Neutrophil (primary cell): ENCODE data around the gene LGR6.

Experiments used
- H3K27ac ChIP-seq: fragments of 200-600 bp; sonication (generic); 2 replicates; pipeline ENCODE4 v1.5.1; 2016; ENCODE audit warnings: mild to moderate bottlenecking, moderate library complexity
- H3K27me3 ChIP-seq: fragments of 200-600 bp; sonication (generic); 2 replicates; pipeline ENCODE4 v1.6.0; 2016; ENCODE audit warnings: mild to moderate bottlenecking
- H3K36me3 ChIP-seq: fragments of 200-600 bp; sonication (generic); 2 replicates; pipeline ENCODE4 v1.5.1; 2017
- H3K4me1 ChIP-seq, 2 experiments: fragments of 200-600 bp in 1 of 2; sonication (generic) in 1 of 2; 1 replicate in 1 of 2; 2 replicates in 1 of 2; pipeline versions ENCODE4 v1.5.1 to v1.6.1; 2013 to 2016; ENCODE audit warnings: low read depth in 1 of 2, low read length in 1 of 2, mild to moderate bottlenecking in 1 of 2, moderate library complexity in 1 of 2; ENCODE audit not compliant: control insufficient read depth in 1 of 2, insufficient read depth in 1 of 2
- H3K4me3 ChIP-seq, 2 experiments: fragments of 200-600 bp in 1 of 2; sonication (generic) in 1 of 2; 1 replicate in 1 of 2; 2 replicates in 1 of 2; pipeline ENCODE4 v1.5.1; 2013 to 2016; ENCODE audit warnings: low read depth in 1 of 2, low read length in 1 of 2, mild to moderate bottlenecking in 1 of 2, moderate library complexity in 1 of 2
- H3K9me3 ChIP-seq: fragments of 200-600 bp; sonication (generic); 2 replicates; pipeline ENCODE4 v1.5.1; 2016
- TF ChIP-seq, protein P1 (sequence below): fragments of 200-600 bp; sonication (generic); IDR thresholded peaks from 2 replicates; pipeline ENCODE4 v1.5.1; 2016; ENCODE audit warnings: antibody characterized with exemption

LGR6 gene

GRCh38 chr1:202184750-202185460 lies 8.7 kb upstream of the LGR6 start:
- Histone ChIP-seq H3K9me3 (no peaks in the 10 kb centered on the region), H3K36me3 (no peaks in the 10 kb centered on the region), H3K27me3 (peaks cover 13% of the 10 kb centered on the region), H3K4me3 (no peak overlapping the region), H3K4me1 (no peaks in the 10 kb centered on the region), H3K27ac (no peak overlapping the region)
- TF ChIP-seq, protein P1, sequence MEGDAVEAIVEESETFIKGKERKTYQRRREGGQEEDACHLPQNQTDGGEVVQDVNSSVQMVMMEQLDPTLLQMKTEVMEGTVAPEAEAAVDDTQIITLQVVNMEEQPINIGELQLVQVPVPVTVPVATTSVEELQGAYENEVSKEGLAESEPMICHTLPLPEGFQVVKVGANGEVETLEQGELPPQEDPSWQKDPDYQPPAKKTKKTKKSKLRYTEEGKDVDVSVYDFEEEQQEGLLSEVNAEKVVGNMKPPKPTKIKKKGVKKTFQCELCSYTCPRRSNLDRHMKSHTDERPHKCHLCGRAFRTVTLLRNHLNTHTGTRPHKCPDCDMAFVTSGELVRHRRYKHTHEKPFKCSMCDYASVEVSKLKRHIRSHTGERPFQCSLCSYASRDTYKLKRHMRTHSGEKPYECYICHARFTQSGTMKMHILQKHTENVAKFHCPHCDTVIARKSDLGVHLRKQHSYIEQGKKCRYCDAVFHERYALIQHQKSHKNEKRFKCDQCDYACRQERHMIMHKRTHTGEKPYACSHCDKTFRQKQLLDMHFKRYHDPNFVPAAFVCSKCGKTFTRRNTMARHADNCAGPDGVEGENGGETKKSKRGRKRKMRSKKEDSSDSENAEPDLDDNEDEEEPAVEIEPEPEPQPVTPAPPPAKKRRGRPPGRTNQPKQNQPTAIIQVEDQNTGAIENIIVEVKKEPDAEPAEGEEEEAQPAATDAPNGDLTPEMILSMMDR: peak; percentile 74

- Histone ChIP-seq H3K9me3 (no peaks in the 10 kb centered on the region), H3K27me3 (peaks cover 13% of the 10 kb centered on the region), H3K36me3 (no peaks in the 10 kb centered on the region), H3K4me1 (no peaks in the 10 kb centered on the region), H3K27ac (no peak overlapping the region), H3K4me3 (no peak overlapping the region)
- TF ChIP-seq, protein P1: no peak
These were observed 7.3 kb upstream of the LGR6 start for GRCh38 chr1:202186327-202186726.

DNA sequence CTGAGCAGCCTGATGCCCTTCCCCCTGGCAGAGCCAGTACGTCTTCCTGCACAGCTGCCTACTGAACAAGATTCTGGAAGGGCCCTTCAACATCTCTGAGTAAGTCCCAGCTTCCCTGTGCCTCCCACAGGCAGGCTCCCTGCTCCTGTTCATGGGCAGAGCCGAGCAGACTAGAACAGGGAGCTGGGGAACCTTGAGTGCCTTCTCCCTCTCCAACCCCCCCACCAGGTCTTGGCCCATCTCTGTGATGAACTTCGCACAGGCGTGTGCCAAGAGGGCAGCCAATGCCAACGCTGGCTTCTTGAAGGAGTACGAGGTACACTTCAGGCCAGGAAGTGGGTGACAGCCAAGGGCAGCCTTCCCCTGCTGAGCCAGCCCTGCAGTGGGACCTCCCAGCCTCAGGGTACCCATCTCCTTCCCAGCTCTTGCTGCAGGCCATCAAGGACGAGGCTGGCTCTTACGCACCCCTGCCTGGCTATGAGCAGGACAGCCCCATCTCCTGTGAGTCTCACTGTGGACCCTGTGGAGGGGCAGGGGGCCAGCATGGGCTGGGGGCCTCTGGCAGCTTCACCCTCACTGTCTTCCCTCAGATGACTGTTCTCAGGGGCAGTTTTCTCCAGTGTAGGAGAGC lies 6.4 kb upstream of the LGR6 start:
- no peak overlapping the region for H3K4me3 ChIP-seq
- H3K27me3 ChIP-seq: peaks cover 13% of the 10 kb centered on the region
- no peaks in the 10 kb centered on the region for H3K9me3 ChIP-seq
- TF ChIP-seq, protein P1: no peak
- no peak overlapping the region for H3K27ac ChIP-seq
- H3K36me3 ChIP-seq: no peaks in the 10 kb centered on the region
- H3K4me1 ChIP-seq: no peaks in the 10 kb centered on the region

GRCh38 chr1:202187697-202188407 lies 5.7 kb upstream of the LGR6 start:
- Histone ChIP-seq H3K27ac (no peak overlapping the region), H3K4me3 (no peak overlapping the region), H3K4me1 (no peaks in the 10 kb centered on the region), H3K36me3 (no peaks in the 10 kb centered on the region), H3K9me3 (no peaks in the 10 kb centered on the region), H3K27me3 (peaks cover 18% of the 10 kb centered on the region)
- TF ChIP-seq, protein P1: no peak

- TF ChIP-seq, protein P1: peak; percentile 78
- Histone ChIP-seq H3K27ac (no peak overlapping the region), H3K4me3 (no peak overlapping the region), H3K27me3 (peaks cover 32% of the 10 kb centered on the region), H3K9me3 (no peaks in the 10 kb centered on the region), H3K4me1 (no peaks in the 10 kb centered on the region), H3K36me3 (no peaks in the 10 kb centered on the region)
These were observed 4.4 kb upstream of the LGR6 start for GRCh38 chr1:202189001-202189790.
